DMS 273 (cell line): ENCODE data around the gene RSPH10B.
A peak's percentile ranks its signal among the peaks of the same experiment; 100 is the strongest.
"Not testable (repeated sequence)": the region's sequence is repeated elsewhere in the genome, so short reads cannot be mapped to it uniquely, and the experiment has no call there.

Source experiments
- DNase-seq: peaks from one replicate; lab custom pipeline; 2025; ENCODE audit not compliant: unreplicated experiment; lab: John Stamatoyannopoulos, UW

The RSPH10B gene

GRCh38 chr7:5930290-5930689, 40.2 kb downstream of the RSPH10B start:
- not testable (repeated sequence) for DNase-seq

- DNase-seq = not testable (repeated sequence)
Observed at GRCh38 chr7:5926263-5926870, 44.1 kb downstream of the RSPH10B start.

- DNase-seq = not testable (repeated sequence)
Observed at GRCh38 chr7:5924630-5925029, 45.9 kb downstream of the RSPH10B start.

GRCh38 chr7:5924180-5924579, 46.3 kb downstream of the RSPH10B start:
- DNase-seq = not testable (repeated sequence)

GRCh38 chr7:5916529-5916928, 54.0 kb downstream of the RSPH10B start:
- not testable (repeated sequence) for DNase-seq

- DNase-seq = not testable (repeated sequence)
Observed at GRCh38 chr7:5908835-5909234, 61.7 kb downstream of the RSPH10B start.

GRCh38 chr7:5904726-5905125, 65.8 kb downstream of the RSPH10B start:
- DNase-seq = not testable (repeated sequence)

- DNase-seq = not testable (repeated sequence)
Observed at GRCh38 chr7:5903002-5903401, 67.5 kb downstream of the RSPH10B start.

- peak; percentile 81 for DNase-seq
Observed at GRCh38 chr7:5898480-5899224, 71.8 kb downstream of the RSPH10B start, which contains the start of gene CCZ1. CCZ1 (plus strand) TSS chr7:5898733; CDS start chr7:5898800, 67 bp downstream.

- not testable (repeated sequence) for DNase-seq
Observed at GRCh38 chr7:5897369-5897919, 73.0 kb downstream of the RSPH10B start.

GRCh38 chr7:5892498-5892897, 78.0 kb downstream of the RSPH10B start:
- DNase-seq = no peak

GRCh38 chr7:5890244-5890643, 80.2 kb downstream of the RSPH10B start:
- DNase-seq = not testable (repeated sequence)

- not testable (repeated sequence) for DNase-seq
Observed at GRCh38 chr7:5888021-5888420, 82.5 kb downstream of the RSPH10B start.

- peak; percentile 64 for DNase-seq
Observed at GRCh38 chr7:5884431-5884830, 86.1 kb downstream of the RSPH10B start.

GRCh38 chr7:5880106-5880505, 90.4 kb downstream of the RSPH10B start:
- not testable (repeated sequence) for DNase-seq

- DNase-seq = not testable (repeated sequence)
Observed at GRCh38 chr7:5879591-5879990, 90.9 kb downstream of the RSPH10B start.
